Measurements from ENCODE around the gene ST3GAL6. TPM values are rescaled to one million over a fixed set of nuclear protein-coding genes. Genes with fewer than 3 reads are reported as not detected.

The ST3GAL6 gene
- polyA plus RNA-seq, 1 donor from 2014 or later, result 3.7 TPM

GRCh38 chr3:98793971-98794370 lies 30.8 kb downstream of the ST3GAL6 start:
- Histone ChIP-seq H3K79me2 (replicated peaks; ENCODE audit: insufficient read depth, low read length) (no peaks in the 10 kb centered on the region), H3K4me3 (ENCODE audit: low read length) (no peak overlapping the region), H2AFZ (ENCODE audit: low read depth, low read length) (no peak overlapping the region), H3K9me3 (ENCODE audit: low read length) (no peaks in the 10 kb centered on the region), H4K20me1 (ENCODE audit: insufficient read depth) (no peaks in the 10 kb centered on the region), H3K27me3 (ENCODE audit: insufficient read depth, low read depth, low read length) (no peaks in the 10 kb centered on the region), H3K9me2 (ENCODE audit: insufficient read depth, low read length) (no peaks in the 10 kb centered on the region), H3K36me3 (ENCODE audit: insufficient read depth, low read length) (no peaks in the 10 kb centered on the region), H3K4me2 (ENCODE audit: low read length) (no peak overlapping the region), H3K9ac (ENCODE audit: low read length) (no peak overlapping the region), H3K27ac (ENCODE audit: low read length) (no peak overlapping the region), H3F3A (ENCODE audit: insufficient read depth, low read length, poor library complexity, severe bottlenecking) (no peaks in the 10 kb centered on the region)
- TF ChIP-seq MXI1 (conservative IDR thresholded peaks at IDR 0.05; ENCODE audit: poor library complexity, severe bottlenecking) (no peak), EZH2 (IDR thresholded peaks at IDR 0.05; ENCODE audit: borderline replicate concordance, insufficient read depth, low read length, poor library complexity, severe bottlenecking) (no peak), RAD21 (conservative IDR thresholded peaks at IDR 0.05) (no peak), POLR2AphosphoS5 (IDR thresholded peaks at IDR 0.05) (no peak), EP300 (conservative IDR thresholded peaks at IDR 0.05; ENCODE audit: poor library complexity, severe bottlenecking) (no peak), SMC3 (conservative IDR thresholded peaks at IDR 0.05; ENCODE audit: poor library complexity) (no peak), CTCF (IDR thresholded peaks at IDR 0.05; ENCODE audit: poor library complexity, severe bottlenecking) (no peak), REST (IDR thresholded peaks at IDR 0.05; ENCODE audit: borderline replicate concordance) (no peak), TAF1 (IDR thresholded peaks at IDR 0.05; ENCODE audit: low read depth) (no peak)

- H3K4me3 ChIP-seq (ENCODE audit: low read length), result no peak overlapping the region
- no peak overlapping the region for H3K9ac ChIP-seq (ENCODE audit: low read length)
- H3F3A ChIP-seq (ENCODE audit: insufficient read depth, low read length, poor library complexity, severe bottlenecking), result no peaks in the 10 kb centered on the region
- no peaks in the 10 kb centered on the region for H3K79me2 ChIP-seq (replicated peaks; ENCODE audit: insufficient read depth, low read length)
- no peak overlapping the region for H3K27ac ChIP-seq (ENCODE audit: low read length)
- peaks cover 7% of the 10 kb centered on the region for H3K36me3 ChIP-seq (ENCODE audit: insufficient read depth, low read length)
- H3K9me2 ChIP-seq (ENCODE audit: insufficient read depth, low read length), result no peaks in the 10 kb centered on the region
- no peaks in the 10 kb centered on the region for H3K27me3 ChIP-seq (ENCODE audit: insufficient read depth, low read depth, low read length)
- H3K4me2 ChIP-seq (ENCODE audit: low read length), result no peak overlapping the region
- H4K20me1 ChIP-seq (ENCODE audit: insufficient read depth), result no peaks in the 10 kb centered on the region
- TF ChIP-seq RAD21 (conservative IDR thresholded peaks at IDR 0.05), result no peak
- TF ChIP-seq SMC3 (conservative IDR thresholded peaks at IDR 0.05; ENCODE audit: poor library complexity), result no peak
- TF ChIP-seq MXI1 (conservative IDR thresholded peaks at IDR 0.05; ENCODE audit: poor library complexity, severe bottlenecking), result no peak
- TF ChIP-seq REST (IDR thresholded peaks at IDR 0.05; ENCODE audit: borderline replicate concordance), result no peak
- no peak for TF ChIP-seq EP300 (conservative IDR thresholded peaks at IDR 0.05; ENCODE audit: poor library complexity, severe bottlenecking)
- TF ChIP-seq POLR2AphosphoS5 (IDR thresholded peaks at IDR 0.05), result no peak
- TF ChIP-seq TAF1 (IDR thresholded peaks at IDR 0.05; ENCODE audit: low read depth), result no peak
- no peak for TF ChIP-seq EZH2 (IDR thresholded peaks at IDR 0.05; ENCODE audit: borderline replicate concordance, insufficient read depth, low read length, poor library complexity, severe bottlenecking)
- no peak for TF ChIP-seq CTCF (IDR thresholded peaks at IDR 0.05; ENCODE audit: poor library complexity, severe bottlenecking)
- no peak overlapping the region for H2AFZ ChIP-seq (ENCODE audit: low read depth, low read length)
- H3K9me3 ChIP-seq (ENCODE audit: low read length), result no peaks in the 10 kb centered on the region
These were observed 33.2 kb downstream of the ST3GAL6 start for GRCh38 chr3:98796334-98796733.
